Lower leg skin (tissue), 3 donors: ENCODE results near the gene DNAH7.

ENCODE experiments used
- CTCF ChIP-seq, 3 donors: fragments of 450-650 bp; IDR thresholded peaks; one replicate each; pipeline ENCODE4 v1.5.1; 2016; ENCODE audit warnings: antibody characterized with exemption in 3 of 3, mild to moderate bottlenecking in 3 of 3, moderate library complexity in 2 of 3
- POLR2A ChIP-seq, 2 donors: fragments of 450-650 bp; IDR thresholded peaks; one replicate each; pipeline ENCODE4 v1.6.1; 2016 to 2017; ENCODE audit warnings: antibody characterized with exemption in 2 of 2, mild to moderate bottlenecking in 1 of 2, moderate library complexity in 1 of 2

- TF ChIP-seq CTCF (IDR thresholded peaks at IDR 0.05) (no peak), POLR2A (IDR thresholded peaks at IDR 0.05) (no peak)
Measured at GRCh38 chr2:195898505-195899191, 170.0 kb downstream of the DNAH7 start.
